CD8-positive, alpha-beta memory T cell (primary cell): Measurements from ENCODE around the gene SMLR1. TPM values are rescaled to one million over a fixed set of nuclear protein-coding genes. Genes with fewer than 3 reads are reported as not detected.
"Not testable (repeated sequence)": the region's sequence is repeated elsewhere in the genome, so short reads cannot be mapped to it uniquely, and the experiment has no call there.

Experiments used
- CTCF ChIA-PET: fragments of 350-600 bp; sonication (Branson Sonifier 250); formaldehyde crosslinking; loops from one replicate; lab custom pipeline; 2021; ENCODE audit warnings: antibody characterized with exemption; lab: Charles Lee
- POLR2A ChIA-PET: fragments of 350-600 bp; sonication (Branson Sonifier 250); formaldehyde crosslinking; loops from one replicate; lab custom pipeline; 2021; ENCODE audit warnings: antibody characterized with exemption; lab: Charles Lee
- DNase-seq, 5 donors: peaks; one replicate each; pipeline versions ENCODE4 v3.0.0 to v3.0.0-alpha.2; 2020 to 2022; ENCODE audit warnings: mixed read lengths in 1 of 5
- H3K27ac ChIP-seq: one replicate; pipeline ENCODE4 v1.7.0; 2013; ENCODE audit warnings: low read depth, mild to moderate bottlenecking, low read length, moderate library complexity
- H3K27me3 ChIP-seq: 2 replicates; pipeline ENCODE4 v1.7.0; 2013; ENCODE audit warnings: low read length, mild to moderate bottlenecking; ENCODE audit not compliant: insufficient read depth, poor library complexity, severe bottlenecking
- H3K36me3 ChIP-seq: 2 replicates; pipeline ENCODE4 v1.7.0; 2013; ENCODE audit warnings: mild to moderate bottlenecking, low read length, moderate library complexity; ENCODE audit not compliant: insufficient read depth
- H3K4me1 ChIP-seq: 2 replicates; pipeline ENCODE4 v1.7.0; 2013; ENCODE audit warnings: mild to moderate bottlenecking, low read length, moderate library complexity; ENCODE audit not compliant: insufficient read depth
- H3K4me3 ChIP-seq: 2 replicates; pipeline ENCODE4 v1.7.0; 2013; ENCODE audit warnings: mild to moderate bottlenecking, low read length
- H3K9me3 ChIP-seq: 2 replicates; pipeline ENCODE4 v1.7.0; 2013; ENCODE audit warnings: mild to moderate bottlenecking, low read length
- H3K27ac Mint-ChIP-seq, 8 donors: one replicate each; pipeline ENCODE4 v1.8.0; 2020 to 2021; ENCODE audit warnings: mixed read lengths in 8 of 8, mild to moderate bottlenecking in 6 of 8, inconsistent platforms in 3 of 8, moderate library complexity in 3 of 8
- H3K27me3 Mint-ChIP-seq, 2 donors: one replicate each; pipeline ENCODE4 v1.8.0; 2020 to 2021; ENCODE audit warnings: mixed read lengths in 2 of 2, mild to moderate bottlenecking in 1 of 2, moderate library complexity in 1 of 2
- H3K36me3 Mint-ChIP-seq, 3 donors: one replicate each; pipeline ENCODE4 v1.8.0; 2020 to 2021; ENCODE audit warnings: mixed read lengths in 3 of 3, inconsistent platforms in 1 of 3, mild to moderate bottlenecking in 1 of 3
- H3K4me1 Mint-ChIP-seq, 3 donors: one replicate each; pipeline ENCODE4 v1.8.0; 2020 to 2021; ENCODE audit warnings: mixed read lengths in 3 of 3, inconsistent platforms in 1 of 3, mild to moderate bottlenecking in 1 of 3
- H3K4me3 Mint-ChIP-seq, 7 donors: one replicate each; pipeline ENCODE4 v1.8.0; 2020 to 2021; ENCODE audit warnings: mixed read lengths in 7 of 7, mild to moderate bottlenecking in 6 of 7, moderate library complexity in 4 of 7, inconsistent platforms in 2 of 7
- H3K9me3 Mint-ChIP-seq, 5 donors: one replicate each; pipeline ENCODE4 v1.8.0; 2020 to 2022; ENCODE audit warnings: mixed read lengths in 5 of 5, mild to moderate bottlenecking in 3 of 5, moderate library complexity in 2 of 5, inconsistent platforms in 1 of 5
- polyA plus RNA-seq: library from polyadenylated mRNA; unstranded; fragments of 300-500 nt; fragmentation: Illumina TruSeq; gene quantifications from one replicate; pipeline ENCODE4 v1.2.3, GENCODE V29; 2021
- total RNA-seq, 2 experiments: library from RNA; stranded (reverse); gene quantifications; one replicate each; pipeline ENCODE4 v1.2.3, GENCODE V29; 2021

Gene SMLR1
- total and polyA plus RNA-seq, 3 experiments from 2014 or later = not detected

DNA sequence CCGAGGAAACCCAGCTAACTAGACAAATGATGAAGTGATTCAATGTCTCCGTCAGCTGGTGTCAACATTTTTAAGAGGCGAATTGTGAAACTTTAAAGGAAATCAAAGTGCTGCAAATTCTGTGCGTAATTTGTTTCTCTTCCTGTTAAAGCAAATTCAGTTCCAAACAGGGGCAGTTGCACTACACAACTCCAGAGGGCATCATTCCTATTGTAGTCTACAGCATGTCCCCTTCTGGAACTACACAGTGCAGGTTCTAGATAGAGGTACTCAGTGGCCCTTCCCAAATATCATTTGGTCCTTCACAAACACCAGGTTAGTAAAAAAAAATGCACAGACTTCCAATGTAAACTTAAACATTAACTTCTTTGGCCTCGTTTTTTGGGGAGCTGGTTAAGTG lies 38.3 kb upstream of the SMLR1 start:
- Mint-ChIP-seq H3K4me1 (no peaks in the 10 kb centered on the region), H3K4me3 (no peak overlapping the region), H3K27ac (no peak overlapping the region), H3K9me3 (no peaks in the 10 kb centered on the region), H3K27me3 (peaks cover 2 to 4% of the 10 kb centered on the region in 2 donors), H3K36me3 (no peaks in the 10 kb centered on the region)
- Histone ChIP-seq H3K4me3 (no peak overlapping the region), H3K27me3 (no peaks in the 10 kb centered on the region), H3K27ac (no peak overlapping the region), H3K4me1 (no peaks in the 10 kb centered on the region), H3K36me3 (no peaks in the 10 kb centered on the region), H3K9me3 (no peaks in the 10 kb centered on the region)
- CTCF ChIA-PET = no interaction called here
- POLR2A ChIA-PET = no interaction called here
- DNase-seq = no peak

DNA sequence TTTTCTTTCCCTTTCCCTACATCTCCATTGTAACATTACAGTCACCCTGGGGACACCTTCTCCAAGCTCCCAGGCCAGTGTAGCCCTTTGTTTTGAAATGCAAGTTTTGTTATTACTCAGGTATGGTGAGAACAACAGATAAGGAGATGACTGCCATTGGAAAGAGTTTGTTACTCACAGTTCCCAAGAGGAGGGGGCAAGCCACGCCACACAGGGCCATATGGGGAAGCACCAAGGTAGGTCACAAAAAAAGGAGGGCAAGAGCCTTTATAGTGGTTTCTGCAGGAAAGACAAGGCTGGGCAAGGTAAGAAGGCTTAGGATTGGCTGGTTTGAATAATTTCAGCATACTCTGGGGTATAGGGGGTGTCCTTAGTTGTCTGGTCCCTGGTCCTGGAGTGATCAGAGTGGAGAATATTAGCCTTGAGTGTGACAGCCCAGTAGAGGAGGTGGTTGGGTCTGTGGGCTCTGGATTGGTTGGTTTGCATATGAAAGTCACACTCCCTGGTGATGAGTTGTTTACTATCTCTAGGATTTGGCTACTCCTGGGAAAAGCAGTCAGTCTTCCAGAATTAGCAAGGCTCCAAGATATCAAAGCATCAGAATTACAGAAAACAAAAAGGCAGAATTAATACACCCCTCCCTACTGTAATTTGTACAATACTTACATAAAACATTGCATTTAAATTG lies 33.1 kb upstream of the SMLR1 start:
- peaks cover 0 to 2% (median 0%) of the 10 kb centered on the region in 5 donors for H3K9me3 Mint-ChIP-seq
- no peaks in the 10 kb centered on the region for H3K9me3 ChIP-seq
- no peaks in the 10 kb centered on the region for H3K27me3 Mint-ChIP-seq
- peaks cover 0 to 3% (median 2%) of the 10 kb centered on the region in 3 donors for H3K4me1 Mint-ChIP-seq
- H3K27ac Mint-ChIP-seq = no peak overlapping the region
- CTCF ChIA-PET = no interaction called here
- no peak for DNase-seq
- POLR2A ChIA-PET = no interaction called here
- H3K27me3 ChIP-seq = no peaks in the 10 kb centered on the region
- no peak overlapping the region for H3K4me3 ChIP-seq
- H3K36me3 ChIP-seq = no peaks in the 10 kb centered on the region
- no peak overlapping the region for H3K27ac ChIP-seq
- no peaks in the 10 kb centered on the region for H3K36me3 Mint-ChIP-seq
- H3K4me3 Mint-ChIP-seq = no peak overlapping the region
- no peaks in the 10 kb centered on the region for H3K4me1 ChIP-seq

DNA sequence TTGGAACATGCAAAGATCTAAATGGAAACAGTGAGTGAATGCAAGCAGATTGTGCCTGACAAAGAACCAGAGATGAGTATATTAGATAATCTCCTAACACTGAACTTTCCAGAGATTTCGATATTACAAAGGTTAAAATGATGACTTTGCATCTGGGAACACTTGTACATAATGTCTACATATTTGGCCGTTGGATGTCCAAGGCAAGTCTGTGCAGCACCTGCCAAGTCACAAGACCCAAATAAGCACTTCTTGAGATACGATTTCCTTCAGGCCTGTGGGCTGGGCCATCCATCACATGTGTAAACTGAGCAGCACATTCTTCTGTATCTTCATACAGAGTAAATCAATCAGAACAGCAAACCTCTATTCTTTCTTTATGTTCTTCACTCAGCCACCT lies 32.5 kb upstream of the SMLR1 start:
- H3K27me3 ChIP-seq = no peaks in the 10 kb centered on the region
- H3K36me3 ChIP-seq = no peaks in the 10 kb centered on the region
- H3K4me1 ChIP-seq = no peaks in the 10 kb centered on the region
- Mint-ChIP-seq H3K4me1 (peaks cover 0 to 3% (median 2%) of the 10 kb centered on the region in 3 donors), H3K27ac (no peak overlapping the region), H3K9me3 (peaks cover 0 to 4% (median 0%) of the 10 kb centered on the region in 5 donors), H3K4me3 (no peak overlapping the region), H3K36me3 (no peaks in the 10 kb centered on the region), H3K27me3 (no peaks in the 10 kb centered on the region)
- ChIA-PET POLR2A (no interaction called here), CTCF (no interaction called here)
- no peak for DNase-seq
- no peak overlapping the region for H3K27ac ChIP-seq
- H3K4me3 ChIP-seq = no peak overlapping the region
- H3K9me3 ChIP-seq = no peaks in the 10 kb centered on the region

DNA sequence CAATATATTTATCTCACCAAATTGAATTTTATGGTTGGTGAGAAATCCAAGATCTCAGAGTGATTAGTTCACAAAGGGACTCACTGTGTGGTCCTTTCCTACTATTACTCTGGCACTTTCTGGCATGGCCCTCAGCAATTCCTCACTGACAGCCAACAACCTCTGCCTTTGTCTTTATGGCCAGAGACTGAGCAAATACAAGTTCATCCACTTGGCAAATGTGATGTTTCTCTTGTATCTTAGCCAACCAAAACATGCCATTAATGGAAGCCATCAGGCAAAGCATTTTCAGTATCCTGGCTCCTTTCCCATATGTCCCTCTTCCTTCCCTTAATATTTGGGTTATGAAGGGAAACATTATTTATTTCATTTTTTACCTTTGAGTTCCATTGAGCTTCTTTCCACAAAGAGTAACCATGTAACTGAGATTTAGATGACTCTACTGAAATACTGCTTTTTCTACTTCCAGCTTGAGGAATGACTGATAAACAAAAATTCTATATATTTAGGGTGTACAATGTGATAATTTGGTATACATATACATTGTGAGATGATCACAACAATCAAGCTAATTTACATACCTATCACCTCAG lies 30.8 kb upstream of the SMLR1 start:
- Histone ChIP-seq H3K27ac (no peak overlapping the region), H3K4me1 (no peaks in the 10 kb centered on the region), H3K9me3 (no peaks in the 10 kb centered on the region), H3K27me3 (no peaks in the 10 kb centered on the region), H3K36me3 (no peaks in the 10 kb centered on the region), H3K4me3 (no peak overlapping the region)
- POLR2A ChIA-PET = no interaction called here
- H3K4me1 Mint-ChIP-seq = peaks cover 0 to 3% (median 2%) of the 10 kb centered on the region in 3 donors
- H3K36me3 Mint-ChIP-seq = no peaks in the 10 kb centered on the region
- CTCF ChIA-PET = no interaction called here
- no peak for DNase-seq
- no peak overlapping the region for H3K27ac Mint-ChIP-seq
- H3K4me3 Mint-ChIP-seq = no peak overlapping the region
- peaks cover 0 to 4% (median 0%) of the 10 kb centered on the region in 5 donors for H3K9me3 Mint-ChIP-seq
- peaks cover 0 to 2% of the 10 kb centered on the region in 2 donors for H3K27me3 Mint-ChIP-seq

DNA sequence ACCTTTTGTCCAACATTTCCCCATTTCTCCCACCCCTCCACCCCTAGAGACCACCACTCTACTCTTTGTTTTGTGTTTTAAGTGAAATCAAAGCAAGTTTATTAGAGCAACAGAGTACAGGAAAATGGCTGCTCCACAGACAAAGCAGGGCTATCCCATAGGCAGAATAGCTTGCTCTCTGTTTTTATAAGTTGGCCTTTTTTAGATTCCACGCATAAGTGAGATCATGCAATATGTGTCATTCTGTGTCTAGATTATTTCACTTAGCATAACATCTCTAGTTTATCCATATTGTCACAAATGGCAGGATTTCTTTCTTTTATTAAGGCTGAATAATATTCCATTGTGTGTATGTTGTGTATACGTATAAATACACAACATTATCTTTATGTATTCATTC lies 30.1 kb upstream of the SMLR1 start:
- no peak overlapping the region for H3K4me3 ChIP-seq
- no peaks in the 10 kb centered on the region for H3K4me1 ChIP-seq
- Mint-ChIP-seq H3K4me1 (peaks cover 0 to 3% (median 2%) of the 10 kb centered on the region in 3 donors), H3K9me3 (peaks cover 0 to 4% (median 0%) of the 10 kb centered on the region in 5 donors), H3K27me3 (peaks cover 0 to 2% of the 10 kb centered on the region in 2 donors), H3K4me3 (no peak overlapping the region), H3K36me3 (no peaks in the 10 kb centered on the region), H3K27ac (no peak overlapping the region)
- no peaks in the 10 kb centered on the region for H3K27me3 ChIP-seq
- CTCF ChIA-PET = no interaction called here
- no peak overlapping the region for H3K27ac ChIP-seq
- H3K9me3 ChIP-seq = no peaks in the 10 kb centered on the region
- no peak for DNase-seq
- no peaks in the 10 kb centered on the region for H3K36me3 ChIP-seq
- POLR2A ChIA-PET = no interaction called here

DNA sequence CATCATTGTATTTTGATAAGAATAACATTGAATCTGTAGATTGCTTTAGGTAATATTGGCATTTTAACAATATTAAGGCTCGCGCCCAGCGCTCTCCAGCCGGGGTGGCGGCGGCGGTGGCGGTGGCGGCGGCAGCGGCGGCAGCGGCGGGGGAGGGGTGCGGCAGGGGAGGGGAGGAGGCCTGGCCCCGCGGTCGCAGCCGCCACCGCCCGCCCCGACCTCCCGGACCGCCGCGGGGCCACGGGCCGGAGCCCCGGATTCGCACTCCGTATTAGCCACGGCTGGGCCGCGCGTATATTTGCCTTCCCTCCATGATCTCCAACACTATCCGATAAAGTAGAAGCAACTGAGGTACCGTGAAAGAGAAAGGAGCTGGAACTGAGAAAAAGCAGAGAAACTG lies 25.8 kb upstream of the SMLR1 start:
- H3K27ac ChIP-seq, H3K4me3 ChIP-seq, H3K27me3 ChIP-seq, CTCF ChIA-PET, POLR2A ChIA-PET, H3K36me3 Mint-ChIP-seq, H3K27ac Mint-ChIP-seq, DNase-seq, H3K9me3 ChIP-seq, H3K4me1 ChIP-seq, H3K4me3 Mint-ChIP-seq, H3K9me3 Mint-ChIP-seq, H3K36me3 ChIP-seq, H3K27me3 Mint-ChIP-seq, H3K4me1 Mint-ChIP-seq: not testable (repeated sequence)

DNA sequence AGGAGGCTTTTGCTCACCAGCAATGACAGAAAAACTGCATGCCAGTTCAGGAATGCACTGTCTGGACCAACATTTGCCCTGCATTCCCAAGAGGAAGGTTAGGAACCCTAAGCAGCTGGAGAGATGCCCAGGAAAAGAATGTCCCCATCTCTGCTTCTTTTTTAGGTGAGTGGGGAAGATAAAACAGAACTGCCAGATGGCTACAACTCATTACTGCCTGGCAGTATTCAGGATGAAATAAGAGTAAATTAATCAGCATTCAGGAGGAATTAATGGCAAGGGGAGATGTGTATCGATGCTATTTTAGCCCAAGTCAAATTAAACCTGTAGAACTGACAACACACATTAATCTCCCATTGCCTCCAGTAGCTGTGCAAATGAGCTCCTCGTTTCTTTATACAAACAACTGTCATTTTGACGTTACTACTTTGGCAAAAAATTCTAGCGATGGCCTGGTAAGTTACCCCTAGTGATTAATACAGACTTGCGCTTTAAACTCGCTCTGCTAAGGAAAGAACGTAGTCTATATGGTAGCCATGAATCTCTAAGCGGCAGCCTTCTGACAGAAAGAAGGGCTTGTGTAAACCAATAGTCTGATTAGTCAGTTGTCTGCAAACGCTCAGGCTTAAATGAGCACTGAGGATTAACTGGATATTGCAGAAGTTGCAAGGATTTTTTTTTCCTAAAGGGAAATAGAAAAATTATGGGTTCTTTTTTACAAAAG lies 16.7 kb upstream of the SMLR1 start:
- Histone ChIP-seq H3K9me3 (no peaks in the 10 kb centered on the region), H3K27me3 (no peaks in the 10 kb centered on the region), H3K27ac (no peak overlapping the region), H3K36me3 (no peaks in the 10 kb centered on the region), H3K4me3 (no peak overlapping the region), H3K4me1 (no peaks in the 10 kb centered on the region)
- Mint-ChIP-seq H3K4me3 (no peak overlapping the region), H3K27ac (no peak overlapping the region), H3K9me3 (no peaks in the 10 kb centered on the region), H3K27me3 (peaks cover 2 to 13% of the 10 kb centered on the region in 2 donors), H3K36me3 (peaks cover 0 to 2% (median 0%) of the 10 kb centered on the region in 3 donors), H3K4me1 (no peaks in the 10 kb centered on the region)
- ChIA-PET POLR2A (no interaction called here), CTCF (no interaction called here)
- DNase-seq = no peak

DNA sequence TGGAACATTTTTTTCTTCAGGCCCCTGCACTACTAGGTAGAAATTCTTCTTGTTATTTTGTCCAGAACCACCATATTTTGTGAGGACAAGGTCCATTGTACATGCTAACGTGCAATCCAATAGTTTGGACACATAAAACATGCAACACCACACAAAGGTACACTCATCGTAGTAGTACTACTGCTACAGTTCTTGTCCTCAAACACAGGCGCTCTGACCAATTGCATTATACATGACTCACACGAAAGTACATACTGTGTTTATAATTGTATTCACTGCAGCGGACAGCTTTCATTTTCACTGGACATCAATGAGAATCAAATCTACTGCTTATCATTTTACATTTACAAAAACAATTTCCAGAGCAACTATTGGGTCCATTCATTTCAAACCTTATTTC lies 15.3 kb upstream of the SMLR1 start:
- Histone ChIP-seq H3K36me3 (no peaks in the 10 kb centered on the region), H3K9me3 (no peaks in the 10 kb centered on the region), H3K27ac (no peak overlapping the region), H3K4me1 (no peaks in the 10 kb centered on the region), H3K4me3 (no peak overlapping the region), H3K27me3 (no peaks in the 10 kb centered on the region)
- Mint-ChIP-seq H3K27ac (no peak overlapping the region), H3K27me3 (peaks cover 0 to 7% of the 10 kb centered on the region in 2 donors), H3K36me3 (peaks cover 0 to 4% (median 2%) of the 10 kb centered on the region in 3 donors), H3K4me1 (no peaks in the 10 kb centered on the region), H3K4me3 (no peak overlapping the region), H3K9me3 (peaks cover 0 to 4% (median 0%) of the 10 kb centered on the region in 5 donors)
- POLR2A ChIA-PET = no interaction called here
- DNase-seq = no peak
- CTCF ChIA-PET = no interaction called here
